Adrenal gland (tissue), 12 donors: ENCODE data around the gene GAL3ST3. TPM values are rescaled to one million over a fixed set of nuclear protein-coding genes. Genes with fewer than 3 reads are reported as not detected.

Experiments used
- DNase-seq, 7 donors: peaks; one replicate each; pipeline ENCODE4 v3.0.0-alpha.2; 2019 to 2020
- H3K27ac ChIP-seq, 5 donors: fragments of 200-600 bp; sonication (generic) in 4 of 5; 1 replicate in 3 of 5; 2 replicates in 2 of 5; pipeline versions ENCODE4 v1.5.1 to v1.8.0; 2016 to 2020; ENCODE audit warnings: mild to moderate bottlenecking in 1 of 5
- H3K27me3 ChIP-seq: fragments of 200-600 bp; 2 replicates; pipeline ENCODE4 v1.8.0; 2021
- H3K36me3 ChIP-seq, 2 donors: fragments of 200-600 bp; replicated peaks in 1 of 2; 1 replicate in 1 of 2; 2 replicates in 1 of 2; pipeline versions ENCODE4 v1.5.1 to v1.8.0; 2018 to 2022
- H3K4me1 ChIP-seq, 2 donors: fragments of 200-600 bp; replicated peaks in 1 of 2; 1 replicate in 1 of 2; 2 replicates in 1 of 2; pipeline versions ENCODE4 v1.5.1 to v1.8.0; 2018 to 2021
- H3K4me3 ChIP-seq, 4 donors: fragments of 200-600 bp; sonication (generic) in 3 of 4; one replicate each; pipeline ENCODE4 v1.5.1; 2016 to 2018
- H3K9me3 ChIP-seq, 3 donors: fragments of 200-600 bp; sonication (generic) in 1 of 3; replicated peaks in 1 of 3; 1 replicate in 2 of 3; 2 replicates in 1 of 3; pipeline versions ENCODE4 v1.5.1 to v1.8.0; 2016 to 2021
- POLR2A ChIP-seq, 2 donors: fragments of 450-650 bp; IDR thresholded peaks; one replicate each; pipeline ENCODE4 v1.6.1; 2017; ENCODE audit warnings: antibody characterized with exemption in 2 of 2, mild to moderate bottlenecking in 2 of 2, moderate library complexity in 1 of 2
- WGBS, 4 donors: extraction: QIAGEN DNeasy Blood & Tissue Kit in 2 of 4; methylation state at CpG; one replicate each; pipeline versions ENCODE4 v1.1.5 to v1.1.7; 2013 to 2017; 5-methylcytosine and 5-hydroxymethylcytosine counted together
- intact Hi-C, 2 donors: fragments of 100-400 bp; cut with DNase I; formaldehyde crosslinking; loops; one replicate each; pipeline versions ENCODE4 v1.14.1 to v1.15.0; 2022 to 2023
- polyA plus RNA-seq, 3 donors: library from polyadenylated mRNA; stranded (reverse); fragments of 200-250 nt in 2 of 3; fragments of 350-450 nt in 1 of 3; fragmentation: Illumina TruSeq in 1 of 3; extraction: RNeasy Lipid Tissue Mini Kit (QIAGEN cat#74804) in 1 of 3; gene quantifications; one replicate each; pipeline ENCODE4 v1.2.3, GENCODE V29; 2013 to 2014
- total RNA-seq, 9 donors: library from RNA; depleted of rRNA in 4 of 9; stranded (reverse); fragments of >200 nt in 4 of 9; fragments of 120-200 nt in 1 of 9; fragmentation: NEBNext Ultra II Directional in 1 of 9; extraction: Animal tissue kit (Norgen Biotek cat#: 25700) in 1 of 9; gene quantifications; one replicate each; pipeline versions ENCODE4 v1.1.0 to v1.2.4, GENCODE V29; 2013 to 2023
- TF ChIP-seq, protein P1 (sequence below), 6 experiments: fragments of 450-650 bp in 4 of 6; fragments of 200-600 bp in 2 of 6; sonication (generic) in 1 of 6; IDR thresholded peaks; 1 replicate in 5 of 6; 2 replicates in 1 of 6; pipeline versions ENCODE4 v1.5.1 to v1.8.0; 2016 to 2021; ENCODE audit warnings: antibody characterized with exemption in 6 of 6, mild to moderate bottlenecking in 2 of 6, moderate library complexity in 1 of 6
- donor health status: healthy with polysubstance abuse.
- donor health status: Bipolar disorder and iron deficiency.
- donor health status: DM: yes; HTN: yes; CAD: no.
- donor health status: DM: no; HTN: no; CAD: no.
- donor health status: DM: no; HTN: no; CAD: no.
- donor health status: DM: yes; HTN: yes; CAD: no.

Gene GAL3ST3
- total and polyA plus RNA-seq, 12 donors, result 0.11 to 0.41 (median 0.22) TPM; not detected in 8

- no peaks in the 10 kb centered on the region for H3K27me3 ChIP-seq
- H3K4me1 ChIP-seq, result no peaks in the 10 kb centered on the region
- DNase-seq, result no peak
- 93 to 96% (median 95%) methylated on average over 74 to 88 of the region's 88 CpGs for WGBS, 4 donors
- no peaks in the 10 kb centered on the region for H3K36me3 ChIP-seq
- TF ChIP-seq, protein P1, sequence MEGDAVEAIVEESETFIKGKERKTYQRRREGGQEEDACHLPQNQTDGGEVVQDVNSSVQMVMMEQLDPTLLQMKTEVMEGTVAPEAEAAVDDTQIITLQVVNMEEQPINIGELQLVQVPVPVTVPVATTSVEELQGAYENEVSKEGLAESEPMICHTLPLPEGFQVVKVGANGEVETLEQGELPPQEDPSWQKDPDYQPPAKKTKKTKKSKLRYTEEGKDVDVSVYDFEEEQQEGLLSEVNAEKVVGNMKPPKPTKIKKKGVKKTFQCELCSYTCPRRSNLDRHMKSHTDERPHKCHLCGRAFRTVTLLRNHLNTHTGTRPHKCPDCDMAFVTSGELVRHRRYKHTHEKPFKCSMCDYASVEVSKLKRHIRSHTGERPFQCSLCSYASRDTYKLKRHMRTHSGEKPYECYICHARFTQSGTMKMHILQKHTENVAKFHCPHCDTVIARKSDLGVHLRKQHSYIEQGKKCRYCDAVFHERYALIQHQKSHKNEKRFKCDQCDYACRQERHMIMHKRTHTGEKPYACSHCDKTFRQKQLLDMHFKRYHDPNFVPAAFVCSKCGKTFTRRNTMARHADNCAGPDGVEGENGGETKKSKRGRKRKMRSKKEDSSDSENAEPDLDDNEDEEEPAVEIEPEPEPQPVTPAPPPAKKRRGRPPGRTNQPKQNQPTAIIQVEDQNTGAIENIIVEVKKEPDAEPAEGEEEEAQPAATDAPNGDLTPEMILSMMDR (IDR thresholded peaks at IDR 0.05), result no peak
- no peak for TF ChIP-seq POLR2A (IDR thresholded peaks at IDR 0.05)
- H3K4me3 ChIP-seq, result no peak overlapping the region
- intact Hi-C loops, result no loop called here
- H3K9me3 ChIP-seq, result no peaks in the 10 kb centered on the region
- no peak overlapping the region for H3K27ac ChIP-seq
These were observed 5.7 kb downstream of the GAL3ST3 start for GRCh38 chr11:66042996-66043906.

DNA sequence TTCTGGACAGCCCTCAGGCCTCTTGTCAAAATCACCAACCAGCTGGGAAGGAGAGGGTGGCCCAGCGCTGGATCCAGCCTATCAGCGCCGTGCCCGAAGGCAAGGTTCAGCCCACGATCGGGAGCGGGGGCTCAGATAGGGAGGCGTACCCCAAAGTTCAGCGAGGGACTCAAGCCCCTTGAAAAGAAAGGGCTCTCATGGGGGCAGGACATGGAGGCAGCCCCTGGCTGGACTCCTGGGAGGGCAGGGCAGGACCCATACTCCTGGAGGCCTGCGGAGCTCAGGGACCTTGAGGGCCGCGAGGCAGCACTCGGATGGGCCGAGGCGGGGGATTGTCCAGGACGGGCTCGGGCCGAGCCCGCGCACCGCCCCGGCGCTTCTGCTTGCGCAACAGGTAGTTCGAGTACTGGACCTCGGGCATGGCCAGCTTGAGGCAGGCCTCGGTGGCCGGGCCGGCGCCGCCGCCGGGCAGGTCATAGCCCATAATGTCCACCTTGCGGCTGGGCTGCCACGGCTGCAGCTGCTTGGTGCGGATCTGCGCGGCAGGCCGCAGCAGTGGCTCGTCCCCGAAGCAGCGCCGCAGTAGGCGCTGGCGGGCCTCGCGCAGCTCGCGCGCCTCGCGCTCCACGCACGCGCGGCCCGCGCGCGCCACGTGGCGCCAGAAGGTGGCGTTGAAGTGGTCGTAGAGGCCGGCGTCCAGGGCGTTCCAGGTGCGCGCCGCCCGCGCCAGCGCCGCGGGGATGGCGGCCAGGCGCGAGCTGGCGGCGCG, 6.5 kb downstream of the GAL3ST3 start:
- intact Hi-C loops, result no loop called here
- no peak overlapping the region for H3K27ac ChIP-seq
- TF ChIP-seq, protein P1 (IDR thresholded peaks at IDR 0.05), result no peak
- no peak for TF ChIP-seq POLR2A (IDR thresholded peaks at IDR 0.05)

GRCh38 chr11:66039765-66040164, 9.2 kb downstream of the GAL3ST3 start:
- Histone ChIP-seq H3K4me3 (no peak overlapping the region), H3K36me3 (no peaks in the 10 kb centered on the region), H3K27ac (no peak overlapping the region), H3K4me1 (no peaks in the 10 kb centered on the region), H3K9me3 (no peaks in the 10 kb centered on the region), H3K27me3 (no peaks in the 10 kb centered on the region)
- 70 to 90% (median 82%) methylated on average over 2 to 3 of the region's 3 CpGs for WGBS, 4 donors
- TF ChIP-seq POLR2A (IDR thresholded peaks at IDR 0.05), result no peak
- TF ChIP-seq, protein P1 (IDR thresholded peaks at IDR 0.05), result no peak
- DNase-seq, result no peak
- intact Hi-C loops, result no loop called here

More for the DNA sequence above, 6.5 kb downstream of the GAL3ST3 start:
- no peak overlapping the region for H3K4me3 ChIP-seq
- DNase-seq, result no peak
- no peaks in the 10 kb centered on the region for H3K36me3 ChIP-seq
- no peaks in the 10 kb centered on the region for H3K27me3 ChIP-seq
- 95 to 97% (median 96%) methylated on average over 57 to 81 of the region's 81 CpGs for WGBS, 4 donors
- no peaks in the 10 kb centered on the region for H3K9me3 ChIP-seq
- H3K4me1 ChIP-seq, result no peaks in the 10 kb centered on the region

GRCh38 chr11:66037327-66037726, 11.6 kb downstream of the GAL3ST3 start:
- no peak for TF ChIP-seq POLR2A (IDR thresholded peaks at IDR 0.05)
- TF ChIP-seq, protein P1 (IDR thresholded peaks at IDR 0.05), result no peak
- DNase-seq, result no peak
- Histone ChIP-seq H3K4me3 (no peak overlapping the region), H3K4me1 (no peaks in the 10 kb centered on the region), H3K27ac (no peak overlapping the region), H3K9me3 (no peaks in the 10 kb centered on the region), H3K27me3 (no peaks in the 10 kb centered on the region), H3K36me3 (no peaks in the 10 kb centered on the region)
- intact Hi-C loops, result no loop called here
- WGBS, 4 donors, result 68 to 87% (median 77%) methylated on average over 3 of the region's 3 CpGs
